ENCODE data around the gene LRRC4. TPM values are rescaled to one million over a fixed set of nuclear protein-coding genes. Genes with fewer than 3 reads are reported as not detected.

LRRC4 gene
- total and polyA plus RNA-seq, 2 donors from 2014 or later = 1.6 to 3.2 TPM

DNA sequence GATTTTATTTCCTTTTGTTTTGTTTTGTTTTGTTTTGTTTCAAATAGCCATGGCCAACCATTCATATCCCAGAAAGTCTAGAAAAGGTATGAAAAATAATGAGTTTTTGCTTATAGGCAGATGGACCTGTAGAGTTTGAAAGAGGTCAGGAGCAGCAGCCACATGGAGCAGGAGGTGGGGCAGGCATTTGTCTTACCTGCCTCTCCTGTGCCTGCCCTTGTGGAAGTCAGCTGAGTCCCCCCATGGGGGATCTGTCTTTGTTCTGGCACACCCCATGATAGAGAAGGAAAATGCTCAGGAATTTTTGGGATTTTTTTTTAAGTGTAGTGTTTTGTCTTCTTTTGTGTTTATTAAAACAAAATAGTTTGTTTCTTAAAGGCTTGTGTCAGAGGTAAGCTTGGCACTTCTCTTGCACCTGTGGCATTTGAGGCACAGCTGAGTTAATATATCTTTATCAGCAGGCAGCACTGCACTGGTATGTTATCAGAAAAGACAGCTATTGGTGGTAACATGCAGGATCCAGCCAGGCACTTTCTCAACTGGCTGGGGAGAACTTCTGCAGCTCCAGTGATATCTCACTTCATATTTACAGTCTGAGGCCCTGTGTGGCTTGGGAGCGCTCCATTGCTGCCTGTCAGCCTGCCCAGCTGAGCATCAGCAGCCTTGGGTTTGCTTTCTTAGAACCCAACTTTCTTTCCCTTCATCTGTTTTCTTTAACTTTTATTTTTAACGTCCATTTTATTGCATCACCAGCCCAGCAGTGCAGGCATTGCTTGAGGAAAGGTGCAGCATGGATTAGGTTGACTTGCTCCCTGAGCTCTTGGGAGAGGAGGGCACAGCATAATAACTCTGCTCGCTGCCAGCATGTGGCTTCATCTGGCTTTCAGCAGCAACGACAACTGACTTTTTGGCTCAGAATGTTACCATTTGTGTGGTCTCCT, 44.4 kb downstream of the LRRC4 start:
- no peak overlapping the region for H3K9ac ChIP-seq (ENCODE audit: low read length in 3 of 3)
- TF ChIP-seq, protein P1, sequence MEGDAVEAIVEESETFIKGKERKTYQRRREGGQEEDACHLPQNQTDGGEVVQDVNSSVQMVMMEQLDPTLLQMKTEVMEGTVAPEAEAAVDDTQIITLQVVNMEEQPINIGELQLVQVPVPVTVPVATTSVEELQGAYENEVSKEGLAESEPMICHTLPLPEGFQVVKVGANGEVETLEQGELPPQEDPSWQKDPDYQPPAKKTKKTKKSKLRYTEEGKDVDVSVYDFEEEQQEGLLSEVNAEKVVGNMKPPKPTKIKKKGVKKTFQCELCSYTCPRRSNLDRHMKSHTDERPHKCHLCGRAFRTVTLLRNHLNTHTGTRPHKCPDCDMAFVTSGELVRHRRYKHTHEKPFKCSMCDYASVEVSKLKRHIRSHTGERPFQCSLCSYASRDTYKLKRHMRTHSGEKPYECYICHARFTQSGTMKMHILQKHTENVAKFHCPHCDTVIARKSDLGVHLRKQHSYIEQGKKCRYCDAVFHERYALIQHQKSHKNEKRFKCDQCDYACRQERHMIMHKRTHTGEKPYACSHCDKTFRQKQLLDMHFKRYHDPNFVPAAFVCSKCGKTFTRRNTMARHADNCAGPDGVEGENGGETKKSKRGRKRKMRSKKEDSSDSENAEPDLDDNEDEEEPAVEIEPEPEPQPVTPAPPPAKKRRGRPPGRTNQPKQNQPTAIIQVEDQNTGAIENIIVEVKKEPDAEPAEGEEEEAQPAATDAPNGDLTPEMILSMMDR (IDR thresholded peaks at IDR 0.05; ENCODE audit: borderline replicate concordance, extremely low read depth, insufficient read depth) = no peak
- no peak for DNase-seq
- H3K27ac ChIP-seq (ENCODE audit: low read depth in 2 of 2, low read length in 2 of 2) = no peak overlapping the region
- H3K4me1 ChIP-seq (ENCODE audit: control insufficient read depth in 2 of 3, insufficient read depth in 2 of 3, low read depth in 1 of 3, low read length in 3 of 3) = no peaks in the 10 kb centered on the region
- no peak for FAIRE-seq
- no peak overlapping the region for H3K4me3 ChIP-seq (ENCODE audit: low read length in 3 of 3)
- H3K9me3 ChIP-seq (ENCODE audit: control insufficient read depth in 2 of 3, insufficient read depth in 1 of 3, low read length in 3 of 3) = no peaks in the 10 kb centered on the region
- intact Hi-C loops (cut with DNase I) = no loop called here
- H3K27me3 ChIP-seq (ENCODE audit: control insufficient read depth, insufficient read depth, low read length) = no peaks in the 10 kb centered on the region
- peaks cover 0 to 3% (median 0%) of the 10 kb centered on the region in 3 donors for H3K36me3 ChIP-seq (ENCODE audit: control insufficient read depth in 2 of 3, insufficient read depth in 3 of 3, low read length in 3 of 3)

DNA sequence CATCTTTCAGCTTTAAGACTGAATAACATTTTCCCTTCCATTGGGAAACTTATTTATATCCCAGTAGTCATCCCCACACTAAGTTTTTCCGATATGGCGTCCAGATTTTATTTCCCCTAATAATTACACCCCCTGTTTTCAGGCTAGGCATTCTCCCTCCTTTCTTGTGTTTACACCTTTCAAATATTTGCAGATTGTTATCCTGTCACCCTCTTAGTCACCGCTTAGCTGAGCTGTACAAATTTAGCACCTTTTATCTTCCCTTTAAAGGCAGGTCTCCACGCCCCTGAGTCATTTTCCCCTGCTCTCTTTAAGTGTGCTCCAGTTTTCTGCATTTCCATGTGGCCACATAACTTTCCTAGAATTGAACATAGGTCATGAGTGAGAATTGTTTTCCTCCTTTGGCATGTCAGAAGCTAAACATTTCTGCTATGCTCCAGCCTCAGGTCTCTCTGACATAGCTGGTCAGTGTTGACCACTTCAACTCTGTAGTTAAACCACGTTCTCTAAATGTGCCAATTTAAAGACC, 47.4 kb downstream of the LRRC4 start:
- H3K9me3 ChIP-seq (ENCODE audit: control insufficient read depth in 2 of 3, insufficient read depth in 1 of 3, low read length in 3 of 3) = no peaks in the 10 kb centered on the region
- intact Hi-C loops (cut with DNase I) = no loop called here
- no peak overlapping the region for H3K27ac ChIP-seq (ENCODE audit: low read depth in 2 of 2, low read length in 2 of 2)
- H3K36me3 ChIP-seq (ENCODE audit: control insufficient read depth in 2 of 3, insufficient read depth in 3 of 3, low read length in 3 of 3) = no peaks in the 10 kb centered on the region
- TF ChIP-seq, protein P1 (IDR thresholded peaks at IDR 0.05; ENCODE audit: borderline replicate concordance, extremely low read depth, insufficient read depth) = no peak
- H3K4me3 ChIP-seq (ENCODE audit: low read length in 3 of 3) = no peak overlapping the region
- H3K27me3 ChIP-seq (ENCODE audit: control insufficient read depth, insufficient read depth, low read length) = no peaks in the 10 kb centered on the region
- no peak overlapping the region for H3K9ac ChIP-seq (ENCODE audit: low read length in 3 of 3)
- H3K4me1 ChIP-seq (ENCODE audit: control insufficient read depth in 2 of 3, insufficient read depth in 2 of 3, low read depth in 1 of 3, low read length in 3 of 3) = no peaks in the 10 kb centered on the region
- no peak for FAIRE-seq
- DNase-seq = no peak

DNA sequence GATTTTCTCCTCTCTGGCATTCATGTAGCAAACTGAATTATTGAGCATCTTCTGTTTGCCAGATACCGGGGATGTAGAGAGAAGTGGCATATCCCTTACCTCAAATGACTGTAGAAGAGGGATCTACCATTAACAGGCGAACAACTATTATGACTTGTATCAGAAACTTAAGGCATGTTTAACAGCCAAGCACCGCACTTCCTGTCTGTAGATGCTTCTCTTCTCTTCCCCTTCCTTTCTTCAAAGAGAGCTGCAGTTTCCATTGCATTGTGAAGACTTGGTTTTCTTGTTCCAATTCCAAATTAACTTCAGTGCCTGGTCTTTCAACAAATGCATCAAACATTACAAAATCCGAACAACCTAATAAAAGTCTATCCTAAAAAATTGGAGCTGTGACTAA, 49.3 kb downstream of the LRRC4 start:
- H3K36me3 ChIP-seq (ENCODE audit: control insufficient read depth in 2 of 3, insufficient read depth in 3 of 3, low read length in 3 of 3) = no peaks in the 10 kb centered on the region
- no peak overlapping the region for H3K9ac ChIP-seq (ENCODE audit: low read length in 3 of 3)
- no peak for DNase-seq
- no peak for FAIRE-seq
- H3K4me1 ChIP-seq (ENCODE audit: control insufficient read depth in 2 of 3, insufficient read depth in 2 of 3, low read depth in 1 of 3, low read length in 3 of 3) = no peaks in the 10 kb centered on the region
- intact Hi-C loops (cut with DNase I) = no loop called here
- H3K27ac ChIP-seq (ENCODE audit: low read depth in 2 of 2, low read length in 2 of 2) = no peak overlapping the region
- H3K9me3 ChIP-seq (ENCODE audit: control insufficient read depth in 2 of 3, insufficient read depth in 1 of 3, low read length in 3 of 3) = no peaks in the 10 kb centered on the region
- H3K27me3 ChIP-seq (ENCODE audit: control insufficient read depth, insufficient read depth, low read length) = no peaks in the 10 kb centered on the region
- no peak overlapping the region for H3K4me3 ChIP-seq (ENCODE audit: low read length in 3 of 3)
- TF ChIP-seq, protein P1 (IDR thresholded peaks at IDR 0.05; ENCODE audit: borderline replicate concordance, extremely low read depth, insufficient read depth) = no peak

Measured in kidney (tissue), 14 donors.